Adipocyte (in vitro differentiated cells): ENCODE results near the gene ERCC4.
"Not testable (repeated sequence)": the region's sequence is repeated elsewhere in the genome, so short reads cannot be mapped to it uniquely, and the experiment has no call there.

Experiments used
- DNase-seq: peaks from one replicate; pipeline ENCODE4 v3.0.0-alpha.2; 2015; ENCODE audit warnings: low read depth
- H3K27me3 ChIP-seq: replicated peaks from 2 replicates; pipeline ENCODE4 v1.7.0; 2013; ENCODE audit warnings: mild to moderate bottlenecking, low read length, moderate library complexity; ENCODE audit not compliant: control insufficient read depth, insufficient read depth
- H3K36me3 ChIP-seq: 2 replicates; pipeline ENCODE4 v1.7.0; 2013; ENCODE audit warnings: low read length, mild to moderate bottlenecking, moderate library complexity; ENCODE audit not compliant: control insufficient read depth, insufficient read depth, severe bottlenecking
- H3K4me1 ChIP-seq: 2 replicates; pipeline ENCODE4 v1.7.0; 2013; ENCODE audit warnings: mild to moderate bottlenecking, low read length, moderate library complexity; ENCODE audit not compliant: control insufficient read depth, insufficient read depth
- H3K4me3 ChIP-seq: 2 replicates; pipeline ENCODE4 v1.7.0; 2013; ENCODE audit warnings: mild to moderate bottlenecking, low read length, moderate library complexity
- H3K9ac ChIP-seq: 2 replicates; pipeline ENCODE4 v1.7.0; 2013; ENCODE audit warnings: mild to moderate bottlenecking, low read length, moderate library complexity
- H3K9me3 ChIP-seq: 2 replicates; pipeline ENCODE4 v1.7.0; 2013; ENCODE audit warnings: mild to moderate bottlenecking, low read length, moderate library complexity; ENCODE audit not compliant: control insufficient read depth

The ERCC4 gene

GRCh38 chr16:13897806-13898205, 22.1 kb upstream of the ERCC4 start:
- Histone ChIP-seq H3K36me3 (no peaks in the 10 kb centered on the region), H3K4me1 (peaks cover 6% of the 10 kb centered on the region), H3K9me3 (peaks cover 8% of the 10 kb centered on the region), H3K27me3 (peaks cover 12% of the 10 kb centered on the region), H3K9ac (no peak overlapping the region), H3K4me3 (no peak overlapping the region)
- no peak for DNase-seq

GRCh38 chr16:13898233-13898632, 21.7 kb upstream of the ERCC4 start:
- Histone ChIP-seq H3K9ac (no peak overlapping the region), H3K4me1 (peaks cover 10% of the 10 kb centered on the region), H3K4me3 (no peak overlapping the region), H3K36me3 (no peaks in the 10 kb centered on the region), H3K27me3 (peaks cover 12% of the 10 kb centered on the region), H3K9me3 (peaks cover 8% of the 10 kb centered on the region)
- DNase-seq, result no peak

- H3K36me3 ChIP-seq, result no peaks in the 10 kb centered on the region
- no peaks in the 10 kb centered on the region for H3K9me3 ChIP-seq
- H3K27me3 ChIP-seq, result peaks cover 12% of the 10 kb centered on the region
- peaks cover 11% of the 10 kb centered on the region for H3K4me1 ChIP-seq
- peak overlapping the region; percentile 45 for H3K4me3 ChIP-seq
- DNase-seq, result no peak
- H3K9ac ChIP-seq, result no peak overlapping the region
These were observed 17.9 kb upstream of the ERCC4 start for GRCh38 chr16:13902052-13902451.

- DNase-seq, result peak; percentile 23
- H3K4me3 ChIP-seq, result peak overlapping the region; percentile 45
- peaks cover 11% of the 10 kb centered on the region for H3K4me1 ChIP-seq
- no peaks in the 10 kb centered on the region for H3K36me3 ChIP-seq
- peaks cover 18% of the 10 kb centered on the region for H3K27me3 ChIP-seq
- H3K9me3 ChIP-seq, result no peaks in the 10 kb centered on the region
- peak overlapping the region; percentile 14 for H3K9ac ChIP-seq
These were observed 17.3 kb upstream of the ERCC4 start for GRCh38 chr16:13902677-13903076.

GRCh38 chr16:13904179-13904691, 15.7 kb upstream of the ERCC4 start:
- Histone ChIP-seq H3K4me3 (no peak overlapping the region), H3K9me3 (no peaks in the 10 kb centered on the region), H3K27me3 (peaks cover 18% of the 10 kb centered on the region), H3K36me3 (no peaks in the 10 kb centered on the region), H3K9ac (no peak overlapping the region), H3K4me1 (peaks cover 11% of the 10 kb centered on the region)
- DNase-seq, result no peak

- Histone ChIP-seq H3K4me1 (peaks cover 16% of the 10 kb centered on the region), H3K27me3 (peaks cover 18% of the 10 kb centered on the region)
- not testable (repeated sequence) for H3K4me3 ChIP-seq, H3K36me3 ChIP-seq, H3K9me3 ChIP-seq, H3K9ac ChIP-seq, DNase-seq
These were observed 15.1 kb upstream of the ERCC4 start for GRCh38 chr16:13904822-13905221.

GRCh38 chr16:13906168-13907089, 13.5 kb upstream of the ERCC4 start:
- Histone ChIP-seq H3K27me3 (peaks cover 18% of the 10 kb centered on the region), H3K4me3 (no peak overlapping the region), H3K9ac (no peak overlapping the region), H3K36me3 (no peaks in the 10 kb centered on the region), H3K9me3 (no peaks in the 10 kb centered on the region), H3K4me1 (peaks cover 23% of the 10 kb centered on the region)
- no peak for DNase-seq

- Histone ChIP-seq H3K4me1 (peaks cover 21% of the 10 kb centered on the region), H3K27me3 (peaks cover 18% of the 10 kb centered on the region)
- DNase-seq, result no peak
These were observed 12.5 kb upstream of the ERCC4 start for GRCh38 chr16:13907431-13907830.

GRCh38 chr16:13909069-13909468, 10.9 kb upstream of the ERCC4 start:
- Histone ChIP-seq H3K27me3 (peaks cover 25% of the 10 kb centered on the region), H3K4me1 (peaks cover 11% of the 10 kb centered on the region), H3K4me3 (no peak overlapping the region), H3K9me3 (peaks cover 8% of the 10 kb centered on the region), H3K36me3 (no peaks in the 10 kb centered on the region), H3K9ac (no peak overlapping the region)
- no peak for DNase-seq

More at GRCh38 chr16:13907431-13907830, 12.5 kb upstream of the ERCC4 start:
- H3K4me3 ChIP-seq, result no peak overlapping the region
- no peak overlapping the region for H3K9ac ChIP-seq
- no peaks in the 10 kb centered on the region for H3K36me3 ChIP-seq
- peaks cover 8% of the 10 kb centered on the region for H3K9me3 ChIP-seq

- H3K4me3 ChIP-seq, result peak overlapping the region; percentile 17
- peaks cover 31% of the 10 kb centered on the region for H3K27me3 ChIP-seq
- peak; percentile 80 for DNase-seq
- H3K4me1 ChIP-seq, result peaks cover 11% of the 10 kb centered on the region
- peaks cover 8% of the 10 kb centered on the region for H3K9me3 ChIP-seq
- peak overlapping the region; percentile 50 for H3K9ac ChIP-seq
- H3K36me3 ChIP-seq, result no peaks in the 10 kb centered on the region
These were observed 10.1 kb upstream of the ERCC4 start for GRCh38 chr16:13909872-13910303.

- peaks cover 31% of the 10 kb centered on the region for H3K27me3 ChIP-seq
These were observed 8.6 kb upstream of the ERCC4 start for GRCh38 chr16:13911306-13911705.

More at GRCh38 chr16:13911306-13911705, 8.6 kb upstream of the ERCC4 start:
- peaks cover 8% of the 10 kb centered on the region for H3K9me3 ChIP-seq
- DNase-seq, result no peak
- H3K4me1 ChIP-seq, result peaks cover 11% of the 10 kb centered on the region
- no peaks in the 10 kb centered on the region for H3K36me3 ChIP-seq
- H3K4me3 ChIP-seq, result no peak overlapping the region
- no peak overlapping the region for H3K9ac ChIP-seq
